GM19099 (cell line): ENCODE measurements around the gene DLEU7.

ENCODE experiments used
- POLR2A ChIP-seq: IDR thresholded peaks from 3 replicates; pipeline ENCODE4 v1.6.1; 2011; ENCODE audit warnings: low read depth; ENCODE audit not compliant: insufficient read length; ENCODE audit errors: extremely low read depth

DLEU7 gene

GRCh38 chr13:50783717-50784290 lies 59.7 kb downstream of the DLEU7 start:
- TF ChIP-seq POLR2A: no peak

DNA sequence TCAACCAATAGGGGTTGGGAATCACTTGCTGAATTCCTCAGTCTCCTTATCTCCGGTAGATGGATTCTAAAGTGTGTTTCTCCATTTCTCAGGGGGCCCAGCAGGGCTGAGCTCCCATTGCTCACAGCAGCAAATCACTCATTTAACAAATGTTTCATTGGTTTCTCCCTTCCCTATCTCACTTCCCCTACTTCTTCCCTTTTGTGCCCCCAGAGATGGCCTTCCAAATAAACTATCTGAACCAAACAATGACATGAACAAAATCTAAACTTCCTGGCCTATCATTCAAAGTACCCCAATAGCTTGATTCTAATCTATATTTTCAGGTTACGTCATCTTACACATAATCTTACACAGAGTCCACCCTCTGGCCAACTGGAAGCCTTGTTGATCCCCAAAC lies 60.4 kb downstream of the DLEU7 start:
- TF ChIP-seq POLR2A: no peak

GRCh38 chr13:50780201-50781015 lies 63.1 kb downstream of the DLEU7 start:
- TF ChIP-seq POLR2A: no peak

DNA sequence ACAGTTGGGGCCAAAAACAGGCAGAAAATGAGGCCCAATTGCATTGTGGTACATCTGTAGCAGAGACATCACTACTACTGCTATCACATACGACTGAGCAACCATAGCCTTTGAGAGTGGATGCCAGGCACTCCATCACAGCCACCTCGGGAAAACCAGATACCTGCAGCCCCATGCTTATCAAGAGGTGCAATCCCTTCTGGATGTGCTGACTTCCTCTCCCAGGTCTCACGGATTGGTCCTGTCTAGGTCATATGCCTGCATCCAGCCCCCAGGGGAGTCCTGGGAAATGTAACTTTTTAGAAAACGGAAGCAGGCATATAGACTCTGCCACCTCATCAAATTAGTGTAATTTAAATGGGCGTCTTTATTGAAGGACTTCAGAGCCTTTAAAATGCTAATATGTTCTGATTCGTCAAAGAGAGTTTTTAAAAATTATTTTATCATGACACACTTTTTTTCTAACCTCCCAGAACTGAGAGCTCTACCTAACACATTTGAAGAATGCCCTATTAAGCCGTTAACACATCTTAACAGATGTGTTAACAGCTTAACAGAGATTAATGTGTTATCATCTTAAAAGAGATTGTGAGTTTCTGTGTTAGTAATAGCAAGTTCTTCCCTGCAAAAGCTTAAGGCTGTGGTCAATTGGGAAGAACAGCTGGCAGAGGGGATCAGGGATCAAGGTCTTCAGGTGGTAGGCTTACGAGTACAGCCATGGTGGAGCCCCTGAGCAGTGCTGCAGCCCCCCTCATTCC lies 63.9 kb downstream of the DLEU7 start:
- TF ChIP-seq POLR2A: no peak
